Activated naive CD4-positive, alpha-beta T cell treated with anti-CD3 and anti-CD28 coated beads for 36 hours (primary cell): ENCODE measurements around the gene CLTC. TPM values are rescaled to one million over a fixed set of nuclear protein-coding genes. Genes with fewer than 3 reads are reported as not detected.

Experiments used
- CTCF ChIA-PET: fragments of 350-600 bp; sonication (Branson Sonifier 250); formaldehyde crosslinking; loops from one replicate; lab custom pipeline; 2021; ENCODE audit warnings: antibody characterized with exemption; lab: Charles Lee
- DNase-seq: peaks from one replicate; pipeline ENCODE4 v3.0.0-alpha.2; 2020
- H3K27ac Mint-ChIP-seq: one replicate; pipeline ENCODE4 v1.8.0; 2021; ENCODE audit warnings: mild to moderate bottlenecking, mixed read lengths
- H3K27me3 Mint-ChIP-seq: one replicate; pipeline ENCODE4 v1.8.0; 2021; ENCODE audit warnings: low read depth, mixed read lengths
- H3K36me3 Mint-ChIP-seq: one replicate; pipeline ENCODE4 v1.8.0; 2021; ENCODE audit warnings: low read depth, mixed read lengths
- H3K4me1 Mint-ChIP-seq: one replicate; pipeline ENCODE4 v1.8.0; 2021; ENCODE audit warnings: low read depth, mixed read lengths
- H3K4me3 Mint-ChIP-seq: one replicate; pipeline ENCODE4 v1.8.0; 2021; ENCODE audit warnings: mild to moderate bottlenecking, moderate library complexity, mixed read lengths
- H3K9me3 Mint-ChIP-seq: one replicate; pipeline ENCODE4 v1.8.0; 2021; ENCODE audit warnings: mixed read lengths
- intact Hi-C: fragments of 100-400 bp; cut with micrococcal nuclease; formaldehyde crosslinking; loops from one replicate; pipeline ENCODE4 v1.15.1; 2023
- total RNA-seq, 2 experiments: library from RNA; stranded (reverse); gene quantifications; one replicate each; pipeline ENCODE4 v1.2.3, GENCODE V29; 2021

The CLTC gene
- total RNA-seq, 2 experiments from 2014 or later, result 127 to 134 TPM

DNA sequence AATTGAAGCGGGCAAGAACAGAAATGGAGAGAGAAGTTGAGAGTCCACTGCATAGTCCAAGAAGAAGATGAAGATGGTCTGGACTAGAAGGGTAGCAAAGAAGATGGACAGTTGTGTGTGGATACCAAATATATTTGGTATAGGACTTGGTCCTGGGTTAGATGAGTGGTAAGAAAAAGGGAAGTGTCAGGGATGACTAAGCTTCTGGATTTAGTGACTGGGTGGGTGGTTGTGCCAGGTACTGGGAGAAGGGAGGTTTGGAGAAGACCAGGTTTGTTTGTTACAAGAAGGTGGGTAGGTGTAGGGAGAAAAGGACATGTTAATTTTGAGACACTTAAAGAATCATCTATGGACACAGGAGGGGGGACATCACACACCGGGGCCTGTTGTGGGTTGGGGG lies 93.2 kb downstream of the CLTC start:
- Mint-ChIP-seq H3K27ac (no peak overlapping the region), H3K36me3 (peaks cover 7% of the 10 kb centered on the region), H3K9me3 (no peaks in the 10 kb centered on the region), H3K4me1 (peaks cover 49% of the 10 kb centered on the region), H3K4me3 (no peak overlapping the region), H3K27me3 (no peaks in the 10 kb centered on the region)
- CTCF ChIA-PET, result no interaction called here
- DNase-seq, result no peak
- intact Hi-C loops, result no loop called here

DNA sequence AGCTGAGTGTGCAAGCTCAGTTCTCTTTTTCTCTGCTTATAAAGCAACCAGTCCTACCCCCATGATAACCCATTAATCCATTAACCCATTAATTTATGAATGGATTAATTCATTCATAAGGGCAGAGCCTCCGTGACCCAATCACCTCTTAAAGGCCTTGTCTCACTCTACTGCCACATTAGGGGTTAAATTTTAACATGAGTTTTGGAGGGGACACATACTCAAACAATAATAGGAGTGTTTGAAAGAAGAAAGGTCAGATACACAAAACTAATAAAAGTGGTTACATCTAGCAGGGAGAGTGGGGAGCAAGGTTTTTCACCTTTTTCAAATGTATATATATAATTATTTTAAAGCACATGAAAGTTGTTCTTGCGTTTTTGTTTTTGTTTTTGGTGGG lies 94.6 kb downstream of the CLTC start:
- CTCF ChIA-PET, result no interaction called here
- Mint-ChIP-seq H3K4me3 (no peak overlapping the region), H3K4me1 (peaks cover 45% of the 10 kb centered on the region), H3K36me3 (peaks cover 10% of the 10 kb centered on the region), H3K27me3 (no peaks in the 10 kb centered on the region), H3K27ac (no peak overlapping the region), H3K9me3 (no peaks in the 10 kb centered on the region)
- intact Hi-C loops, result no loop called here
- no peak for DNase-seq

DNA sequence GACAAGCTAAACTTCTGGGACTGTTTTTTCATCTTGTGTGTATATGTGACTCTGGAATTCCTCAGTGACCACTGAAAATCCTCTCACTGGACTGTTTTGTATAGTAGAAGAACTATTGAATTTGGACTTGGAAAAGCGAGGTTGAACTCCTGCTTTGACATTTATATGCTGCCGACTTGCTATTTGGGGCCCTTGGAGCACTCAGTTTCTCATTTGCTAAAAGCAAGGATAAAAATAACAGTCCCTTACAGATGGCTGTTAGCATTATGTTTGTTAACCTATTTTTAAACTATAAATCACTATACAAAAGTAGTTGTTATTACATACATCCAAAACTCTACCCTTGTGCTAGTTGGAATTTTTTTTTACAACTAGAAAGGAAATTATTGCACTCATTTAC lies 96.7 kb downstream of the CLTC start:
- Mint-ChIP-seq H3K4me3 (no peak overlapping the region), H3K9me3 (no peaks in the 10 kb centered on the region), H3K4me1 (peaks cover 34% of the 10 kb centered on the region), H3K27me3 (no peaks in the 10 kb centered on the region), H3K36me3 (peaks cover 9% of the 10 kb centered on the region), H3K27ac (no peak overlapping the region)
- DNase-seq, result no peak
- CTCF ChIA-PET, result no interaction called here
- intact Hi-C loops, result no loop called here

DNA sequence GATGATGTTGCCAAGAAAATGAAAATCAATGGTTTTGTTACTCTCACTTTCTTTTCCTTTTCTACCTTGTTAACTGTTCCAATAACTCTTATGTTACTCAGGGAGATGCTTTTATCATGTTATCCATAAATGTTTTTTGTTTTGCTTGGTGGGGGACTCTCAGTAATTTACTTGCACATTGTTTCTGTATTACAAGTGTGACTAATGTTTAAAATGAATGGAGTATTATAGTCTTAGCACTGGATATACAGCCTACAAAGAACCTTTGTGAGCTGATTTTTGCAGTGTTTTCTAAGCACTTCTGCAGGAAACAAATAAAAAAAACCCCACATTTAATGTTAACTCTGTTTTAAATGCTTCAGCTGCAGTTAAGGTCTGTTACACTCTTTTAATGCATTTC lies 99.8 kb downstream of the CLTC start:
- Mint-ChIP-seq H3K27ac (no peak overlapping the region), H3K36me3 (peaks cover 6% of the 10 kb centered on the region), H3K9me3 (no peaks in the 10 kb centered on the region), H3K4me3 (no peak overlapping the region), H3K27me3 (no peaks in the 10 kb centered on the region), H3K4me1 (peaks cover 29% of the 10 kb centered on the region)
- intact Hi-C loops, result no loop called here
- CTCF ChIA-PET, result no interaction called here
- no peak for DNase-seq

DNA sequence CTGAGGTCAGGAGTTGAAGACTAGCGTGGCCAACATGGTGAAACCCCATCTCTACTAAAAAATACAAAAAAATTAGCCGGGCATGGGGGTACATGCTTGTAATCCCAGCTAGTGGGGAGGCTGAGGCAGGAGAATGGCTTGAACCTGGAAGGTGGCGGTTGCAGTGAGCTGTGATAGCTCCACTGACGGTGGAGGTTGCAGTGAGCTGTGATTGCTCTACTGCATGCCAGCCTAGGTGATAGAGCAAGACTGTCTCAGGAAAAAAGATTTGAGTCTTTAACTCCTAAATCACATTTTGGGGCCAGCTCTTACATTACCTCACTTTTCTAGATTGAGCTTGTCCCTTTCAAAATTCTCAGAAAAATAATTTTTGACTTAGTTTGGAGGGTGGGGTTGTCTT lies 102.9 kb downstream of the CLTC start:
- no peak overlapping the region for H3K27ac Mint-ChIP-seq
- peaks cover 8% of the 10 kb centered on the region for H3K4me1 Mint-ChIP-seq
- H3K27me3 Mint-ChIP-seq, result no peaks in the 10 kb centered on the region
- H3K36me3 Mint-ChIP-seq, result peaks cover 3% of the 10 kb centered on the region
- H3K4me3 Mint-ChIP-seq, result no peak overlapping the region
- H3K9me3 Mint-ChIP-seq, result no peaks in the 10 kb centered on the region
- intact Hi-C loops, result no loop called here
- no peak for DNase-seq
- CTCF ChIA-PET, result interaction anchor here (0.7 kb wide), 1 partner anchor 627 kb away, joined by 3 read pairs; no protein-coding TSS in a partner anchor

DNA sequence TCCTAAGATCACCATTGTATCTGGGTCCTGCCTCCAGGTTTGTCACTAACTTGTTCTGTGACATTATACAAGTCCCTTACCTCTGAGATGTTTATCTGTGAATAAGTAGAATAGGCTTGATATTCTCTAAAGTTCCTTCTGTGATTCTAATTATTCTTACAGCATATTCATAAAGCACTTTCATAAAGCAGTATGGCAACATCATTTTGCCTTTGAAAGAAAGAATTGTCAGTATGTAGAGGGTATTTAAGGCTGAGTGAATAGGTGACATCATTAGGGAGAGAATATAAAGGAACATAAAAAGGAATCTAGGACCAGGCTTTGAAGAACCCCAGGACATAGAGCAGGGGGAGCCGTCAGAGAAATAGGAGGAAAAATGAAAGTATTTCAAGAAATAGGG lies 103.3 kb downstream of the CLTC start:
- no peak overlapping the region for H3K27ac Mint-ChIP-seq

DNA sequence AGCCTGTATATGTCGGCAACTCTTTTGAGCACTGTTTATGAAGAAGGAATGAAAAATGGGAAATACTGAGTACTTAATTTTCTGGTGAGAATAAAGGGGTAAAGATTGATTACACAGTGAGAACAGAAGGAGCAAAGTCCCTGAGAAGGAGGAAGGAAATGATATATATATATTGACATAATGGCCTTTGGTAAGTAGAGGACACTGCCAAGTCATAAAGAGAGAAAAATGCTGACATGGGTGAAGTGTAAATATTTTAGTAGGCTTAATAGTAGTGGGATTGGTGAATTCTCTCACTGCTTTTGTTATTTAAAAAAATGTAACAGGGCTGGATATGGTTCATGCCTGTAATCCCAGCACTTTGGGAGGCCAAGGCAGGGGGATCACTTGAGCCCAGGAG lies 103.9 kb downstream of the CLTC start:
- CTCF ChIA-PET, result no interaction called here
- DNase-seq, result no peak
- Mint-ChIP-seq H3K36me3 (peaks cover 2% of the 10 kb centered on the region), H3K9me3 (no peaks in the 10 kb centered on the region), H3K27me3 (no peaks in the 10 kb centered on the region), H3K4me1 (peaks cover 7% of the 10 kb centered on the region), H3K4me3 (no peak overlapping the region), H3K27ac (no peak overlapping the region)
- intact Hi-C loops, result no loop called here

More for the DNA sequence above, 103.3 kb downstream of the CLTC start:
- Mint-ChIP-seq H3K36me3 (peaks cover 3% of the 10 kb centered on the region), H3K4me3 (no peak overlapping the region), H3K9me3 (no peaks in the 10 kb centered on the region), H3K4me1 (peaks cover 8% of the 10 kb centered on the region), H3K27me3 (no peaks in the 10 kb centered on the region)
- DNase-seq, result no peak
- intact Hi-C loops, result no loop called here
- CTCF ChIA-PET, result interaction anchor here (0.7 kb wide), 1 partner anchor 627 kb away, joined by 3 read pairs; no protein-coding TSS in a partner anchor

DNA sequence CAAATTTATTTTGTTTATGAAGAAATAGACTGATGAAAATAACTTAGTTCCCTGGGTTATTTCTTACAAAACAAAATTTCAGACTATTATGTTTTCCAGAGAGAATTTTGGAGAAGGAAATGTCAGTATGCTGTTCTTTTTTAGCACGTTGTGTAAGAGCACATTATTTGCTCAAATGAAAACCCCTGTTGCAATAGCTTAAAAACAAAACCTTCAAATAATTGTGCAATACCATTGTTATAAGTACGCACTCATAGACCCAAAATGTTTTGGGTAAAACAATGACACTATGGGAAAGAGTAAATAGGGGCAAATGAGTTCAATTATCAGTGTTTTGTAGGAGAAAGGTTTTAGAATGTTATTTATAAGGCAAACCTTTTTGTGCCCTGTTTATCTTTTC lies 106.0 kb downstream of the CLTC start:
- no peaks in the 10 kb centered on the region for H3K36me3 Mint-ChIP-seq
- H3K9me3 Mint-ChIP-seq, result no peaks in the 10 kb centered on the region
- no peak overlapping the region for H3K27ac Mint-ChIP-seq
- DNase-seq, result no peak
- no peak overlapping the region for H3K4me3 Mint-ChIP-seq
- intact Hi-C loops, result no loop called here
- CTCF ChIA-PET, result no interaction called here
- no peaks in the 10 kb centered on the region for H3K27me3 Mint-ChIP-seq
- H3K4me1 Mint-ChIP-seq, result peaks cover 15% of the 10 kb centered on the region

DNA sequence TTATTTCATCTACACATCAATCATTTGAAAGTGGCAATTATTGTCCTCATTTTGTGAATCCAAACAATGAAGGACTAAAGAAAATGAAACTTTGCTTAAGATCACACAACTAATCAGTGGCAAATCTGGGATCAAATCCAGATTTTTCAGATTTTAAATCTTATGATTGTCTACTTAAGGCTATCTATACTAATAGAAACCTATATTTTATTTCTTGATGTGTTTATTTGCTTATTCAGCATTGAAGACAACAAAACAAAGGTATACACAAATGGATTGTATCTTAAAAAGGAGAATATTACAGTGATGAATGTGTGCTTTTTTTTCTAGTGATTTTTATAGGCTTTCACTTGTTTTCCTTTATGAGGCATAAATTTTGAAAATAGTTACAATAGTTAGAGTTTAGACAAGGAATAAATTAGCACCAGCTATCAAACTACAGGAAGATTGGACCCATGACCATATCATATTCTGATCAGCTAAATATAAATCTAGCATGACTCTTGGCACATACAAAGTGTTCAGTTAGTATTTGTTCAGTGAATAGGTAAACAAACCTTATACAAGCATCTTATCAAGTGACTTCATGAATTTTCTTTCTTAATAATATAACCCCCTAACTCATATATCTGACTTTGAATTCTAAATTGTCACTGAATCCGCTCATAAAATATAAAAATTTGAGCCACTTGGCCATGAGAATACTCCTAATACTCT lies 108.3 kb downstream of the CLTC start:
- Mint-ChIP-seq H3K27me3 (no peaks in the 10 kb centered on the region), H3K4me1 (peaks cover 15% of the 10 kb centered on the region), H3K36me3 (no peaks in the 10 kb centered on the region), H3K27ac (no peak overlapping the region), H3K4me3 (no peak overlapping the region), H3K9me3 (no peaks in the 10 kb centered on the region)
- DNase-seq, result no peak
- CTCF ChIA-PET, result interaction anchor here (0.7 kb wide), 1 partner anchor 72 kb away, joined by 3 read pairs; no protein-coding TSS in a partner anchor
- intact Hi-C loops, result no loop called here

DNA sequence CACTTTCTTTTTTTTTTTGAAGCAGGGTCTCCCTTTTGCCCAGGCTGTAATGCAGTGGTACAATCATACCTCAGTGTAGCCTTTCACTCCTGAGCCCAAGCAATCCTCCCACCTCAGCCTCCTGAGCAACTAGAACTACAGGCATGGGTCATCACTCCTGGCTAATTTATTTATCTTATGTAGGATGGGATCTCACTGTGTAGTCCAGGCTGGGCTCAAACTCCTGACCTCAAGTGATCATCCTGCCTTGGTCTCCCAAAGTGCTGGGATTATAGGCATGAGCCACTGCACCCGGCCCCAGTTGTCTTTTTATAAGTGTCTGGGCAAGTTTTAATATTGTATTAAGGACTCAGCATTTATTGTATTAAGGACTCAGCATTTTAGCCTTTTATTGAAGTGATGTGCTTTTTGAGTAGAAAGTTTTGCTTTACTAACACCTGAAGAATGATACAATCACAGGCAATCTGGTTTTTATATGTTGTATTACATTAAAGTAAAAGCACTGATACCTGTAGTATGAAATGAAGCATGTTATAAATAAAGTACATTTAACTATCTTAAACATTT lies 110.7 kb downstream of the CLTC start:
- Mint-ChIP-seq H3K9me3 (no peaks in the 10 kb centered on the region), H3K27ac (peak overlapping the region; percentile 53), H3K36me3 (peaks cover under 1% of the 10 kb centered on the region), H3K4me3 (no peak overlapping the region), H3K27me3 (no peaks in the 10 kb centered on the region), H3K4me1 (peaks cover 13% of the 10 kb centered on the region)
- CTCF ChIA-PET, result no interaction called here
- no peak for DNase-seq
- intact Hi-C loops, result no loop called here

DNA sequence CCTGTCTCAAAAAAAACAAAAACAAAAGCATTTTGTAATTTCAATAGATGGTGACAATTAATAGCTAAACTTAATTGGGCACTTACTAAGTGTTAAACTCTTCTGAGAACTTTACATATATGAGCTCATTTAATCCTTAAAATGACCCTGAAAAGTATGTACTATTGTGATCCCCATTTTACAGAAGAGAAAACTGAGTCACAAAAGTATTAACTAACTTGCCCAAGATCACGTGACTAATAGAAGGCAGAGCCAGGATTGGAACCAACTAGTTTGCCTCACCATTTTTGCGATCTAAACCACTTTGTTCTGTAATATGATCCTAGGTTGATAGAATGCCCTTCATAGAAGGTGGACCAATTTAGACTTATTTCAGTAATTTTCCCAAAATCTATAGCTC lies 114.0 kb downstream of the CLTC start:
- H3K36me3 Mint-ChIP-seq, result peaks cover 3% of the 10 kb centered on the region
- intact Hi-C loops, result no loop called here

DNA sequence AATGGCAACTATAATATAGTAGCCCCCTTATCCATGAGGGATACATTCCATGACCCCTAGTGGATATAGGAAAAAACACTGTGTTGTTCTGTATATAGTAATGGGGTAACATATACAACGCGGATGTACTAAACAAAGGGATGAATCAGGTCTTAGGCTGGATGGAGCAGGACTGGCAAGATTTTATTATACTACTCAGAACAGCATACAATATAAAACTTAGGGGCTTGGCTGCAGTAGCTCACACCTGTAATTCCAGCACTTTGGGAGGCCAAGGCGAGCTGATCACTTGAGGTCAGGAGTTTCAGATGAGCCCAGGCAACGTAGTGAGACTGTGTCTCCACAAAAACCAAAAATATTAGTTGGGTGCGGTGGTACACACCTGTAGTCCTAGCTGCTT lies 114.5 kb downstream of the CLTC start:
- Mint-ChIP-seq H3K4me3 (no peak overlapping the region), H3K27ac (no peak overlapping the region), H3K4me1 (peaks cover 10% of the 10 kb centered on the region), H3K27me3 (no peaks in the 10 kb centered on the region), H3K9me3 (no peaks in the 10 kb centered on the region), H3K36me3 (peaks cover 3% of the 10 kb centered on the region)
- CTCF ChIA-PET, result interaction anchor here (0.6 to 1.0 kb wide), 2 partner anchors 13 to 30 kb away, joined by 3 to 4 read pairs; no protein-coding TSS in a partner anchor
- intact Hi-C loops, result no loop called here
- no peak for DNase-seq

More for the DNA sequence above, 114.0 kb downstream of the CLTC start:
- H3K4me3 Mint-ChIP-seq, result no peak overlapping the region
- CTCF ChIA-PET, result interaction anchor here (0.6 to 1.0 kb wide), 2 partner anchors 14 to 30 kb away, joined by 3 to 4 read pairs; no protein-coding TSS in a partner anchor
- no peaks in the 10 kb centered on the region for H3K27me3 Mint-ChIP-seq
- H3K9me3 Mint-ChIP-seq, result no peaks in the 10 kb centered on the region
- H3K27ac Mint-ChIP-seq, result no peak overlapping the region
- no peak for DNase-seq
- H3K4me1 Mint-ChIP-seq, result peaks cover 13% of the 10 kb centered on the region

DNA sequence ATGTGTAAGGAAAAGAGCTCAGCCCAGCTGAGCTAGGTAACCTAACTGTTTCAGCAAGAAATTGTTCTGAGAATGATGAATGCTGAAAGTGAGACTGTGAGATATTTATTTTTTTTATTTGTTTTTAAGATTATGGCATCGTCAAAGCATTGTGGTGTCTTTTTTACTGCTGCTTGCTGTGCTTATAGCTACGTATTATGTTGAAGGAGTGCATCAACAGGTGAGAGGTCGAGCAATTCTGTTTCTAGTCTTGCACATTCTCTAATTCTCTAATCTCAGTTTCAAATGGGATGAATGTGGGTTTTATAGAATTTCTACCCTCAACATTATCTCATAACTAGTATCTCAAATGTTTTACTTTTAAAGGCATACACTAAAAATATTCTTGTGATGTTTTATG lies 117.6 kb downstream of the CLTC start:
- no peak overlapping the region for H3K4me3 Mint-ChIP-seq
- CTCF ChIA-PET, result no interaction called here
- H3K27me3 Mint-ChIP-seq, result no peaks in the 10 kb centered on the region
- no peak for DNase-seq
- no peaks in the 10 kb centered on the region for H3K9me3 Mint-ChIP-seq
- no peaks in the 10 kb centered on the region for H3K4me1 Mint-ChIP-seq
- no peak overlapping the region for H3K27ac Mint-ChIP-seq
- peaks cover 10% of the 10 kb centered on the region for H3K36me3 Mint-ChIP-seq
- intact Hi-C loops, result no loop called here
